ENCODE measurements around the gene DPYD. TPM values are rescaled to one million over a fixed set of nuclear protein-coding genes. Genes with fewer than 3 reads are reported as not detected.

The DPYD gene
- total RNA-seq, 2 experiments from 2014 or later, result 34.4 to 35.9 TPM

GRCh38 chr1:97105531-97105930 is 815.3 kb downstream of the DPYD start:
- H3K27ac ChIP-seq (ENCODE audit: low read depth in 1 of 2, low read length in 2 of 2), result no peak overlapping the region
- POLR2A ChIA-PET, result no interaction called here
- H3K27me3 ChIP-seq (ENCODE audit: control insufficient read depth in 1 of 2, insufficient read depth in 2 of 2, low read length in 2 of 2), result no peaks in the 10 kb centered on the region
- Mint-ChIP-seq H3K4me3 (no peak overlapping the region), H3K27me3 (no peaks in the 10 kb centered on the region), H3K9me3 (no peaks in the 10 kb centered on the region), H3K27ac (no peak overlapping the region), H3K4me1 (ENCODE audit: low read depth) (no peaks in the 10 kb centered on the region), H3K36me3 (ENCODE audit: low read depth) (peaks cover 32% of the 10 kb centered on the region)
- DNase-seq (no peak), ATAC-seq (ENCODE audit: poor library complexity) (no peak)
- no peaks in the 10 kb centered on the region for H3K9me3 ChIP-seq (ENCODE audit: control insufficient read depth in 1 of 2, insufficient read depth in 1 of 2, low read length in 2 of 2)
- H3K4me1 ChIP-seq (ENCODE audit: insufficient read depth, low read length), result no peaks in the 10 kb centered on the region
- H3K36me3 ChIP-seq (ENCODE audit: insufficient read depth, low read length), result no peaks in the 10 kb centered on the region
- TF ChIP-seq CTCF (IDR thresholded peaks at IDR 0.05), result no peak
- CTCF ChIA-PET, result no interaction called here
- no peak overlapping the region for H3K4me3 ChIP-seq (ENCODE audit: low read length)
- intact Hi-C loops (cut with DNase I, micrococcal nuclease), result no loop called here

GRCh38 chr1:97101509-97101908 is 819.3 kb downstream of the DPYD start:
- no peaks in the 10 kb centered on the region for H3K4me1 ChIP-seq (ENCODE audit: insufficient read depth, low read length)
- H3K36me3 ChIP-seq (ENCODE audit: insufficient read depth, low read length), result peaks cover 17% of the 10 kb centered on the region
- Mint-ChIP-seq H3K9me3 (no peaks in the 10 kb centered on the region), H3K36me3 (ENCODE audit: low read depth) (peaks cover 45% of the 10 kb centered on the region), H3K4me1 (ENCODE audit: low read depth) (no peaks in the 10 kb centered on the region), H3K27me3 (no peaks in the 10 kb centered on the region), H3K4me3 (no peak overlapping the region), H3K27ac (no peak overlapping the region)
- intact Hi-C loops (cut with DNase I, micrococcal nuclease), result no loop called here
- no peaks in the 10 kb centered on the region for H3K27me3 ChIP-seq (ENCODE audit: control insufficient read depth in 1 of 2, insufficient read depth in 2 of 2, low read length in 2 of 2)
- no peak for DNase-seq
- no peak for TF ChIP-seq CTCF (IDR thresholded peaks at IDR 0.05)
- H3K27ac ChIP-seq (ENCODE audit: low read depth in 1 of 2, low read length in 2 of 2), result no peak overlapping the region
- no peaks in the 10 kb centered on the region for H3K9me3 ChIP-seq (ENCODE audit: control insufficient read depth in 1 of 2, insufficient read depth in 1 of 2, low read length in 2 of 2)
- ChIA-PET CTCF (no interaction called here), POLR2A (no interaction called here)
- ATAC-seq (ENCODE audit: poor library complexity), result no peak
- H3K4me3 ChIP-seq (ENCODE audit: low read length), result no peak overlapping the region

- intact Hi-C loops (cut with DNase I, micrococcal nuclease), result no loop called here
- H3K4me1 ChIP-seq (ENCODE audit: insufficient read depth, low read length), result no peaks in the 10 kb centered on the region
- ATAC-seq (ENCODE audit: poor library complexity) (no peak), DNase-seq (no peak)
- Mint-ChIP-seq H3K27ac (no peak overlapping the region), H3K36me3 (ENCODE audit: low read depth) (peaks cover 40% of the 10 kb centered on the region), H3K4me1 (ENCODE audit: low read depth) (no peaks in the 10 kb centered on the region), H3K4me3 (no peak overlapping the region), H3K27me3 (no peaks in the 10 kb centered on the region), H3K9me3 (no peaks in the 10 kb centered on the region)
- CTCF ChIA-PET, result no interaction called here
- POLR2A ChIA-PET, result no interaction called here
- no peak overlapping the region for H3K27ac ChIP-seq (ENCODE audit: low read depth in 1 of 2, low read length in 2 of 2)
- H3K4me3 ChIP-seq (ENCODE audit: low read length), result no peak overlapping the region
- H3K27me3 ChIP-seq (ENCODE audit: control insufficient read depth in 1 of 2, insufficient read depth in 2 of 2, low read length in 2 of 2), result no peaks in the 10 kb centered on the region
- no peaks in the 10 kb centered on the region for H3K9me3 ChIP-seq (ENCODE audit: control insufficient read depth in 1 of 2, insufficient read depth in 1 of 2, low read length in 2 of 2)
- H3K36me3 ChIP-seq (ENCODE audit: insufficient read depth, low read length), result peaks cover 24% of the 10 kb centered on the region
- TF ChIP-seq CTCF (IDR thresholded peaks at IDR 0.05), result no peak
These were observed 823.4 kb downstream of the DPYD start for GRCh38 chr1:97097404-97097925.

All from CD4-positive, alpha-beta T cell (primary cell).